ENCODE measurements around the gene PITPNB.
A peak's percentile ranks its signal among the peaks of the same experiment; 100 is the strongest.

PITPNB gene

GRCh38 chr22:27858626-27859025 lies 60.4 kb downstream of the PITPNB start:
- DNase-seq (ENCODE audit: low read depth in 2 of 2) = no peak

DNA sequence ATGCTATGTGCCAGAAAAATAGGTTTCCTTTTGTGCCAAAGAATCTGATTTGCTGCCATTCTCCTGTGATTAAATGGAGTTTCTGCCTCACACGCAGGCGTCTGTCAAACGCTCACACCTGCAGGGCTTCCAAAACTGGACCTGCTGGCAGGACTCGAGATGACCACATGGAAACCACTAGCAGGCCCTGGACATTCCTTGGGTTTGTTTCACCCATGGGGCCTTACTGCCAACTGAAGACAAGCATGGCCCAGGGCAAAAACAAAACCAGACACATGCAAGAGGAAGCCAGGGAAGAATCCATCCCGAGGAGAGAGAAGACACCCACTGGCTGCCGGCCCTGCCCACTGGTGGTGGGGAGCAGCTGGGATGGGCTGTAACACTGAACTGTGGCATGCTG lies 61.6 kb downstream of the PITPNB start:
- DNase-seq (ENCODE audit: low read depth in 2 of 2) = no peak

DNA sequence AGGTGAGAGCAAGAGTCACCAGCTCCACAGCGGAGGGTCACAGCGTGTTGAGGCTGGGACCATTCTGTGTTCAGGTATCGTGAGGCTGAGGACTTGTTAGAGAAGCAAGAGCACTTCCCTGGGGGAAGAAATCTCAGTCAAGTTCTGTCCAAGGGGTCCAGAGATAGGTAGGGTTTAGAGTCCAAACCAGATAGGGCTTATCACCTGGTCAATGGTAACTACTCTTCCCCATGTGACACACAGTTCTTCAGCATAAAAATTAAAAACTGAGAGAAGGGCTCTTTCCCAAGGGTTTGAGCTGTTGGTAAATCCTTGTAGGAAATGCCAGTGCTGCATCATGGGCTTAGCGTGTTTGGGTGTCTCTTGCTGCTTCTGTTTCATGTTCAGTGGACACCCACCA lies 62.7 kb downstream of the PITPNB start:
- no peak for DNase-seq (ENCODE audit: low read depth in 2 of 2)

DNA sequence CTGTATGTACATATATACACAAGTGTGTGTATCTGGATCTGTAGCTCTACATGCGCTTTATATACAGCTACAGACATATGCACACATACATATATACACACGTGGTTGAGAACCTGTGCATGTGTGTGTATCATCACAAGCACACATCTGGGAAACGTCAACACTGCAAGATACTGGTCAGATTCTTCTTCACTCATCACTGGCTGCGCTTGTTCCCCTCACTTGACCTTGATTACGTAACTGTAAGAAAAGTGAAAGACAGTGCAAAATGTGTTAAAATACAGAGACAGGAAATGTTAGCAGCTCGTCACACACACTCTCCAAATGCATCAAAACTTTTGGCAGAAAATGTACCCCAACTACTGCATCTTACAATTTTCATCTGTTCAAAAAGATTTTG lies 65.6 kb downstream of the PITPNB start:
- DNase-seq (ENCODE audit: low read depth in 2 of 2) = no peak

- no peak for DNase-seq (ENCODE audit: low read depth in 2 of 2)
Observed at GRCh38 chr22:27851974-27852746, 66.9 kb downstream of the PITPNB start.

DNA sequence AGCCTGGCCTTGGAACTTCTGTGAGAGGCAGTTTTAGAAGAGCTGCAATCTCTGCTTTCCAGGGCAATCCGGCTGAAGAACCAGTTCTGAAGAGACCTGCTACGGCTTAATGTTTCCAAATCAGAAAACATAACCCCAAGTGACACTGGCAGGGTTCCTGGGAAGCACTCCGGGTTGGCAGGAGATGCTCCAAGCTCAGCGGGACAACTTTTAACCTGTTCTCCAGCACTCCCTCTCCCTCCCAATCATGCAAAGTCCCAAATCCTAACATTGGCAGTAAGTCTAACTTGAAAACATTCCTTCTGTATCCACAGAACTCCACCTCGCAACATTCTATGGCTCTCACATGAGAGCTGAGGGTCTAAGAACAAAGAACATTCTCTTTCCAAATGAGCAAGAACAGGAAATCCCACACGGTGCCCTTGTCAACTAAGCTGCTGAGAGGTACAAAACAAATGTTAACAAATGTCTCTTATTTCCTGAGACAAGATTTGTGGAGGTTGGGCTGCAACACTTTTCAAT lies 69.0 kb downstream of the PITPNB start:
- no peak for DNase-seq (ENCODE audit: low read depth in 2 of 2)

GRCh38 chr22:27848005-27848404 lies 71.1 kb downstream of the PITPNB start:
- no peak for DNase-seq (ENCODE audit: low read depth in 2 of 2)

GRCh38 chr22:27846910-27847309 lies 72.1 kb downstream of the PITPNB start:
- DNase-seq (ENCODE audit: low read depth in 2 of 2) = no peak

DNA sequence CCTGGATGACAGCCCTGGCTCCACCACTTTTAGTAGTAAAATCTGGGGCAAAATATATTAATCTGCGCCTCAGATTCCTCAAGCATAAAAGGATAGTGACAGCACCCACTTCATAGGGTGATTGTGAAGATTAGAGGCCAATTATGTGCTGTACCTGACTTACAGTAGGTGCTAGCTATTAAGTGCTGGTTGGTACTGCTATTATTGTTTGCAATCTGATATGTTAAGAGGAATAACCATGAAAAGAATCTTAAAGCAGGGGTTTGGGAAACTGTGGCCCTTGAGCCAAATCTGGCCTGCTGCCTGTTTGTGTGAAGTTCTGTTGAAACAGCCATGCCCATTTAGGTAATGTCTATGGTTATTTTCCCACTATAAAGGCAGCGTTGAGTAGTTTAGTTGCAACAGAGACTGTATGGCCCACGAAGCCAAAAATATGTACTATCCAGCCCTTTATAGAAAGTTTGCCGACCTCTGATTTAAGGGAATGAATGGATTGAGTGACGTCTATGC lies 72.8 kb downstream of the PITPNB start:
- DNase-seq (ENCODE audit: low read depth in 2 of 2) = no peak

DNA sequence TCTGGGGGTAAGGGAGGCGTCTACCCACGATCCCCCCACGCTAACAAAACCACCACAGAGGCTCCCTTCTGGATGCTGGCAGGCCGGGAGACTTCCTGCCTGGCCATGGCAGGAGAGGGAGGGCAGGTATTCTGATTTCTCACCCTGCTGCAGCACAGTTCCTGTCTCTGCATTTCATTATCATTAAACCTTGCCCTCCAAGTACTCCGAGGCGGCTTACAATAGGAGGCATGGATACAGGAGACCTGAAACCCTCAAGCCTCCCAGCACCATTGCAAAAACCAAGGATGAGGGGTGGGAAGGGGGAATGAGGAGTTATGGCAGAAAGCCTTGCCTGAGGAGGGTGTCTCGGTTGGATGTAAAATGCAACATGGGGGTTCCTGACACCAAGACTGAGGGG lies 73.4 kb downstream of the PITPNB start:
- DNase-seq (ENCODE audit: low read depth in 2 of 2) = no peak

DNA sequence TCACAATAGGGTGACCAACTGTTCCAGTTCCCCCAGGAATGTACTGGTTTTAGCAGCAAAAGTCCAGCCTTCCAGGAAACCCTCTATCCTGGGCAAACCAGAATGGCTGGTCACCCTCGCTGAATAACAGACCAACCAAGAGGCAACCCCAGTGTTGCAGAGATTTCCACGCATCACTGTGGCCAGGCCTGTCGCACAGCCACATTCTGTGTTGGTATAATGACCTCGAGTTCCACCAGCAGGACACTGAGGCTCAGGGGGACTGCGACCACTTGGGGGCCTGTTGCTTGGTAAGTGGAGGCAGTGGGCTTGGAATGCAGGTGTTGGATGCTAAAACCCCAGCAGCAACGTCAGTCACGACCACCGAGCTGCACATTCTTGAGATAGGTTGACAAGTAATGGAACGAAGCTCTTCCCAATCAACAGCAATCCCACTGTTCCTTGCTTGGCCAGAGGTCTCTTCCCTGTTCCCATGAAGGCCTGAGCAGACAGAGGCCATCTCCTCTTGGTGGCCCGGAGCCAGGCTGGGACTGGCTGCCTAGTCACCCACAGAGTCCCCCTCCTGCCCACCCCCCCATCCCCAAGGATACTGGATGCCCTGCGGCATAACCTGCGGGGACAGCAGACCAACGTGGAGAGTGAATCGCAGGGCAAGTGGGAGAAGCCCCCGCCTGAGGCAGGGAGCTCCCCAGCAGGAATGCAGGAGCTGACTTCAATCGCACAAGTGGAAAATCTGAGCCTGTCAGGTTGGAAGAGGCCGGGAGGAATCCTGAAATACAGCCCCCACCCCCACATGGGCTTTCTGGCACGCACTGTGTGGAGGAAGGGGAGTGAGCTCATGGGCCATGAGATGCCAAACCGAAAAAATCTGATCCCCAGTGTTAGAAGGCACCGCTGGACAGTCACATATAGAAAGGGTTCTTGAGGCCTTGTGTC lies 74.1 kb downstream of the PITPNB start:
- DNase-seq (ENCODE audit: low read depth in 2 of 2) = no peak

DNA sequence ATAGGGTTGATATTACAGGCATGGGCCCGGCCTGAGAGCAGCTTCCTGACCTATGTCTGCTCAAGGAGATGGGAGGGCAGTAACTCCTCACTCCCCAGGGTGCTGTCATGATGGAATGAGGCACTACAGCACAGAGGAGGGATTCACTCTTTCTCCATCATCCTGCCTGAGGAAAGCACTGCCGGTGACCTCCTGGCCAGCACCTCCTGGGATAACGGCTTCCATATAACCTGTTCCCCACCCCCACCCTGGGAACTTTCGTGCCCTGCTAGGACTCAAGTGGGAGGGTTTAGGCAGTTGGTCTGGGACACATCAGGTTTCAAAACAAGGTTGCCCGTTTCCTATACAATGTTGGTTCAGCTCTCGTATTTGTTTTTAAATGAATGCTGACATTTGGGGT lies 74.8 kb downstream of the PITPNB start:
- DNase-seq (ENCODE audit: low read depth in 2 of 2) = no peak

- no peak for DNase-seq (ENCODE audit: low read depth in 2 of 2)
Observed at GRCh38 chr22:27843441-27843840, 75.6 kb downstream of the PITPNB start.

GRCh38 chr22:27842669-27843431 lies 76.2 kb downstream of the PITPNB start:
- peak; percentile 82 to 86 for DNase-seq (ENCODE audit: low read depth in 2 of 2)

DNA sequence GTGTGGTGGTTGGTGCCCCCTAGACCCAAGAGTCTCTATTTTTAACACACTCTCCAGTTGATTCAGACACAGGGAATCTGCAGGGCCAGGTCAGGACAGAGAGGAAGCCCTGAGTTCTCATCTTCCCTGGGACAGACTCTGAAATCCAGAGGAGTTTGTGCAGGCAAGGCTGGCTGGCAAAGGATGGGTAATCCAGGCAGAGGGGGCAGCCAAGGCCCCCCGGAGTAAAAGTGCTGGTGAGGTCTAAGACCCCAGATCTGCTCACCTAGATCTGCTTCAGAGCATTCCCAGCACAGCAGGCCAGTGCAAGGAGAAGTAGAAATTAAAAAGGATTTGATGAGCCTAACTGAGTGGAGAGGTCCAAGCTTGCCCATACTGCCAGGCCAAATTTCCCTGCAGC lies 76.9 kb downstream of the PITPNB start:
- DNase-seq (ENCODE audit: low read depth in 2 of 2) = no peak

DNA sequence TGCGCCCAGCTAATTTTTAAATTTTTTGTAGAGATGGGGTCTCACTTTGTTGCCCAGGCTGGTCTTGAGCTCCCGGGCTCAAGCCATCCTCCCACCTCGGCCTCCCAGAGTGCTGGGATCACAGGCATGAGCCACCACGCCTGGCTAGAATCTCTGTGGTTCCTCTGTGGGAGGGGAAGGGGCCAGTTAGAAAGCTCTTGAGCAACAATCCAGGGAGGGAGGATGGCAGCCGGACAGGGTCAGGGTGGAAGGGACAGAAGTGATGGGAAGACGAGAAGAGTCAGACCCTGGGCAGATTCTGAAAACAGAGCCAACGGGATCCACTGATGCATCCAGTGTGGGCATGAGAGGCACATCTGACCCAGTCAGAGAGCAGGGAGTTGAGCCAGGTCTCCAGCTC lies 78.6 kb downstream of the PITPNB start:
- no peak for DNase-seq (ENCODE audit: low read depth in 2 of 2)

GRCh38 chr22:27839057-27839660 lies 79.9 kb downstream of the PITPNB start:
- DNase-seq (ENCODE audit: low read depth in 2 of 2) = no peak

DNA sequence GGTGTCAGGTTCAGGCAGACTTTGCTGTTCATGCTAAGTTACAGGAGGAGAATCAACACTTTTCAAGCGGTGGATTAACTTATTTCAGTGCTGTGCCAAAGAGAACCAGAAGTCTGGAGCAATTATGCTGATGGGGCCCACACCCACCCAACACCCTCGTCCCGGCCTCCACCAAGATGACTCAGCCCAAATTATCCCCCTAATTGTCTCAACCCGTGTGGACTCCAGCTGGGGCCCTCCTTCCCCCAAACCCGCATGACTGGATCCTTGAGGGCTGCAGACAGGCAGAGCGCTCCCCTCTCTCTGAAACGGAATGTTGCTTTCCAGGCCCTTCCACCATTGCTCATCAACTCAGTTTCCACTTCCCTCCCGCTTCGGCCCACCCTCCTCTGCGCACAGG lies 82.9 kb downstream of the PITPNB start:
- DNase-seq (ENCODE audit: low read depth in 2 of 2) = peak; percentile 89 to 90

DNA sequence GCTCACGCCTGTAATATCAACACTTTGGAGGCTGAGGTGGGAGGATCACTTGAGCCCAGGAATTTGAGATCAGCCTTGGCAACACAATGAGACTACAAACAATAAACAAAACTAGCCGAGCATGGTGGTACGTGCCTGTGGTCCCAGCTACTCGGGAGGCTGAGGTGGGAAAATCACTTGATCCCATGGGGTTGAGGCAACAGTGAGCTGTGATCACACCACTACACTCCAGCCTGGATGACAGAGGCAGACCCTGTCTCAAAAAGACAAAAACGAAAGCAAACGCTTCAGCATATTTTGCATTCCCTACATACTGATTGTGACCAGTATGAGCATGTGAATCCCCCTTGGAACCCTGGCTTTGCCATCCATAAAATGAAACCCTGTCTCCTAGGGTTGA lies 83.6 kb downstream of the PITPNB start:
- no peak for DNase-seq (ENCODE audit: low read depth in 2 of 2)

GRCh38 chr22:27834364-27835185 lies 84.5 kb downstream of the PITPNB start:
- DNase-seq (ENCODE audit: low read depth in 2 of 2) = no peak

Measured in fibroblast of skin of left quadriceps (primary cell).